Measurements from ENCODE around the gene BRSK2.

Gene BRSK2

DNA sequence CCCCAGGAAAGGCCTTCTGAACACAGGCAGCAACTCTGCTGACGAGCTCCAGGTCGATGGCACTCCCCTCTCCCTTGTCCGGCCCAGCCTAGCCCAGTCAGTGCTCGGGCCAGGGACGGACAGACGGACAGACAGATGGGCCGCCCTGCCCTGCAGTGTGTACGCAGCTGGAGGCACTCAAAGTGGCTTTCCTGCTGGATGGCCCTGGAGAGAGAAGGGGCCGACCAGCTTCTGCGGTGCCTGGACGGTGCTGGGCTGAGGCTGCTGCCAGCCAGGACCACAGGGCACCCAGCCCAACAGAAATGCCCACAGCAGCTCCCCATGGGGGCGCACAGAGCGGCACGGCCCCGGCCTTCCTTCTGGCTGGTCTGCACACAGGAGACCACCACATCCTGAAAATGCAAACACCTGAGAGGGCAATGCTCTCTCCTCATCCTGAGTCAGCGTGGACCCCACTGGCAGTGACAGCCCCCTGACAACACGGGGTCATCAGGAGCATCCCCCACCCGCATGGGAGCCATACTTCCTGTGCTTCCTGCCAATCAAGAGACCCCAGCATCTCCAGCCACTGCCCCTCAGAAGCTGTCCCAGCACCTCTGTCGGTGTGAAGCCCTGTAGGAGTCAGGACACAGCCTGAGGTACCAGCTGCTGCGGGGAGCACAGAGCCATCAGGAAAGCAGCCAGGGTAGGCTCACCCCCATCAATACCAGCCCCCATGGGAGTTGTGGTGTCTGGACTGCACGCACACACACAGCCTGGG lies 97.5 kb downstream of the BRSK2 start:
- peak overlapping the region; percentile 21; the same call in 1 of the 2 replicates for H3K27ac ChIP-seq

DNA sequence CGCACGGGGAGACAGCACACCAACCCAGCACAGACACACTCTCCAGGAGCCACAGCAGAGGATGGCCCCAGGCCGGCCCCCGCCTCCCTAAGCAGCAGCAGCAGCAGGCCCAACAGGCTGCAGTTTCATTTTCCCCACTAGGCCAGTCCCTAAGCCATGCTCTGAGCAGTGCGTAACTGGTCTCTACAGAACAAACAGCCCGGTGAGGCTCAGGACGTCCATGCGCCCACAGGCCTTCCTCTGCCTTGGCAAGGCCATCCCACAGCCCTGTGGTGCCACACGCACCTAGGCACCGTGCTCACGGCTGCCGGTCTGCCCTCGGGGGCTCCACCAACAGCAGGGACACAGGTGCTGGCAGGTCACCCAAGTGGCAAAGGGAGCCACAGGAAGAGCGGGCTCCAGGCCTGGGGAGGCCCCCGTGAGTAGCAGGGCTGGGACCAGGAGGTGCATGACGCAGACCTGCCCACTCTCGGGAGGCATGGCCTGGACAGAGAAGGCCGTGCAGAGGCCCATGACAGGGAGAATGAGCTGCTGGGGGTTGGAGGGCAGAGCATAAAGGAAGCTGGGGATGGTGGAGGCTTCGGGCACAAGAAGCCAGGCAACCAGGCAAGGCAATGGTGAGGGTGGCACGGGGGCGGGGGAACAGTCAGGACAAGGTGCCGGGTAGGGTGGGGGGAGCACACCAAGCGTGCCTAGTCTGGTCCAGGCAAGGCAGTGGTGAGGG lies 98.3 kb downstream of the BRSK2 start:
- TF ChIP-seq, protein P1, sequence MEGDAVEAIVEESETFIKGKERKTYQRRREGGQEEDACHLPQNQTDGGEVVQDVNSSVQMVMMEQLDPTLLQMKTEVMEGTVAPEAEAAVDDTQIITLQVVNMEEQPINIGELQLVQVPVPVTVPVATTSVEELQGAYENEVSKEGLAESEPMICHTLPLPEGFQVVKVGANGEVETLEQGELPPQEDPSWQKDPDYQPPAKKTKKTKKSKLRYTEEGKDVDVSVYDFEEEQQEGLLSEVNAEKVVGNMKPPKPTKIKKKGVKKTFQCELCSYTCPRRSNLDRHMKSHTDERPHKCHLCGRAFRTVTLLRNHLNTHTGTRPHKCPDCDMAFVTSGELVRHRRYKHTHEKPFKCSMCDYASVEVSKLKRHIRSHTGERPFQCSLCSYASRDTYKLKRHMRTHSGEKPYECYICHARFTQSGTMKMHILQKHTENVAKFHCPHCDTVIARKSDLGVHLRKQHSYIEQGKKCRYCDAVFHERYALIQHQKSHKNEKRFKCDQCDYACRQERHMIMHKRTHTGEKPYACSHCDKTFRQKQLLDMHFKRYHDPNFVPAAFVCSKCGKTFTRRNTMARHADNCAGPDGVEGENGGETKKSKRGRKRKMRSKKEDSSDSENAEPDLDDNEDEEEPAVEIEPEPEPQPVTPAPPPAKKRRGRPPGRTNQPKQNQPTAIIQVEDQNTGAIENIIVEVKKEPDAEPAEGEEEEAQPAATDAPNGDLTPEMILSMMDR (conservative IDR thresholded peaks at IDR 0.05) = no peak
- H3K27ac ChIP-seq = peak overlapping the region; percentile 21; the same call in 1 of the 2 replicates

More for the DNA sequence above, 97.5 kb downstream of the BRSK2 start:
- TF ChIP-seq, protein P1 (conservative IDR thresholded peaks at IDR 0.05) = no peak

DNA sequence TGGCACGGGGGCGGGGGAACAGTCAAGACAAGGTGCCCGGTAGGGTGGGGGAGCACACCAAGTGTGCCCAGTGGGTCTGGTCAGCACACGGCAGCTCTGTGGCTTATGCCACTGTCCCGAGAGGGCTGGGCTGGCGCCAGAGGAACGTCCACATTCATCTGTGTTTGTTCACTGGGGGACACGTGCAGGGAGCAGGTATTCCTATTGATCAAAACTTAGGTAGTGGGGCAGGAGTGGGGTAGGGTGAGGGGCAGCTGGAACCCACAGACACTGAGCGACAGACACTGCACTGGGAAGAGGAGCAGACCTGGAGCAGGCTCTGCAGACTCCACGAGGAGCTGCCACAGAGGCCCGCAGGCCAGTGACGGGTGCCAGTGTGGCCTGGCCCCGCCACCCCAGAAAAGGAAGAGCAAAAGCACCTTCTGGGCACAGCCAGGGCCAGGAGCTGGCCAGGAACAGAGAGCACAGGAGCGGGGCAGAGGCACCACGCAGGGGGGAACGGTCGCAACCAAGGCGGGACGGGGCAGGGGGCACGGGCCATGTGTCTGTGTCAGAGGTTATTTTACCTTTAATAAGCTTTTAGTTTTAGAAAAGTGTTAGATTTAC lies 98.9 kb downstream of the BRSK2 start:
- TF ChIP-seq, protein P1 (conservative IDR thresholded peaks at IDR 0.05) = no peak
- peak overlapping the region; percentile 21; the same call in 1 of the 2 replicates for H3K27ac ChIP-seq

- TF ChIP-seq, protein P1 (conservative IDR thresholded peaks at IDR 0.05) = no peak
- H3K27ac ChIP-seq = no peak overlapping the region
Measured at GRCh38 chr11:1490651-1491050, 100.9 kb downstream of the BRSK2 start.

GRCh38 chr11:1491379-1491778 lies 101.6 kb downstream of the BRSK2 start:
- no peak overlapping the region for H3K27ac ChIP-seq
- TF ChIP-seq, protein P1 (conservative IDR thresholded peaks at IDR 0.05) = no peak

DNA sequence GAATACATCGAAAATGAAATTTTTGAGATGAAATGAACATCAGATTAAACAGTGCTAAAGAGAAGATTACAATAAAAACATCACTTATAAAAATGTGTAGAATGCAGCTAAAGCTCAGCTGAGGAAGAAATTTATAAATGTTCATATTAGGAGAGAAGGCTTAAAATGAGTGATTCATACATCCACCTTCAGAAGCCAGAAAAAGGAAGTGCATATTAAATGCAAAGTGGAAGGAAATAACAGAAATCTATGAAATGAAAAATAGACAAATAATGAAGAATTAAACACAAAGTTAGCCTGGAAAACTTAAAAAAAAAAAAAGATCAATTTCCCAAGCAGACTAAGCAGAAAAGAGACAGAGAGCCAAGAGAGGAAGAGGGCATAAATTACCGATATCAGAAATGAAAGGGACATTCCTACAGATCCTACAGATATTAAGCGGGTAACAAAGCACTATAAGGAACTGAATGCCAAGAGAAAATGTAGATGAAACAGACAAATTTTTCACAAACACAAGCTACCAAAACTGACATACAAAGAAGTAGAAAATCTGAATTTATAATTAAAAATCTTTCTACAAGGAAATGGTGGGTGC lies 104.0 kb downstream of the BRSK2 start:
- peak overlapping the region; percentile 76 for H3K27ac ChIP-seq
- TF ChIP-seq, protein P1 (conservative IDR thresholded peaks at IDR 0.05) = no peak

GRCh38 chr11:1494650-1495049 lies 104.9 kb downstream of the BRSK2 start:
- peak overlapping the region; percentile 76 for H3K27ac ChIP-seq
- TF ChIP-seq, protein P1 (conservative IDR thresholded peaks at IDR 0.05) = peak; percentile 23

Measured in VCaP (cell line).